Measurements from ENCODE around the gene UNC5B.

Gene UNC5B

GRCh38 chr10:71276873-71277272, 64.5 kb downstream of the UNC5B start:
- DNase-seq, result no peak
- intact Hi-C loops (cut with DNase I), result no loop called here

- intact Hi-C loops (cut with DNase I), result no loop called here
- peak in 1 of 10 donors; percentile 53 for DNase-seq
Observed at GRCh38 chr10:71277914-71278665, 65.7 kb downstream of the UNC5B start.

GRCh38 chr10:71278691-71279588, 66.6 kb downstream of the UNC5B start:
- peak in 7 of 10 donors; percentile 48 to 94 (median 66) for DNase-seq
- intact Hi-C loops (cut with DNase I), result no loop called here

GRCh38 chr10:71279590-71280170, 67.3 kb downstream of the UNC5B start:
- DNase-seq, result no peak
- intact Hi-C loops (cut with DNase I), result no loop called here

- no peak for DNase-seq
- intact Hi-C loops (cut with DNase I), result no loop called here
Observed at GRCh38 chr10:71280216-71280615, 67.8 kb downstream of the UNC5B start.

GRCh38 chr10:71280825-71281224, 68.5 kb downstream of the UNC5B start:
- intact Hi-C loops (cut with DNase I), result no loop called here

GRCh38 chr10:71281646-71282322, 69.4 kb downstream of the UNC5B start:
- intact Hi-C loops (cut with DNase I), result no loop called here
- no peak for DNase-seq

More at GRCh38 chr10:71280825-71281224, 68.5 kb downstream of the UNC5B start:
- DNase-seq, result no peak

GRCh38 chr10:71282323-71282680, 69.9 kb downstream of the UNC5B start:
- intact Hi-C loops (cut with DNase I), result no loop called here
- no peak for DNase-seq

GRCh38 chr10:71283410-71283809, 71.0 kb downstream of the UNC5B start:
- intact Hi-C loops (cut with DNase I), result no loop called here
- no peak for DNase-seq

GRCh38 chr10:71283876-71284275, 71.5 kb downstream of the UNC5B start:
- no peak for DNase-seq
- intact Hi-C loops (cut with DNase I), result loop anchor here (1.0 to 2.0 kb wide), 2 partner anchors 75 to 359 kb away; no protein-coding TSS in a partner anchor

GRCh38 chr10:71284544-71285179, 72.3 kb downstream of the UNC5B start:
- no peak for DNase-seq
- intact Hi-C loops (cut with DNase I), result loop anchor here (1.0 to 2.0 kb wide), 3 partner anchors 75 to 381 kb away; no protein-coding TSS in a partner anchor

GRCh38 chr10:71285180-71285545, 72.8 kb downstream of the UNC5B start:
- intact Hi-C loops (cut with DNase I), result loop anchor here (1.0 to 2.0 kb wide), 2 partner anchors 360 to 382 kb away; no protein-coding TSS in a partner anchor
- DNase-seq, result peak in 8 of 10 donors; percentile 57 to 94 (median 68)

- peak in 2 of 10 donors; percentile 51 to 59 for DNase-seq
Observed at GRCh38 chr10:71285986-71286385, 73.6 kb downstream of the UNC5B start.

GRCh38 chr10:71286521-71287294, 74.3 kb downstream of the UNC5B start:
- intact Hi-C loops (cut with DNase I), result no loop called here

More at GRCh38 chr10:71285986-71286385, 73.6 kb downstream of the UNC5B start:
- intact Hi-C loops (cut with DNase I), result loop anchor here (1.0 to 2.0 kb wide), 2 partner anchors 361 to 383 kb away; no protein-coding TSS in a partner anchor

GRCh38 chr10:71287456-71287855, 75.1 kb downstream of the UNC5B start:
- DNase-seq, result peak in 3 of 10 donors; percentile 53 to 67 (median 65)
- intact Hi-C loops (cut with DNase I), result no loop called here

More at GRCh38 chr10:71286521-71287294, 74.3 kb downstream of the UNC5B start:
- peak in 3 of 10 donors; percentile 39 to 75 (median 42) for DNase-seq

- intact Hi-C loops (cut with DNase I), result no loop called here
Observed at GRCh38 chr10:71288461-71288860, 76.1 kb downstream of the UNC5B start.

GRCh38 chr10:71289421-71290130, 77.2 kb downstream of the UNC5B start:
- intact Hi-C loops (cut with DNase I), result no loop called here

More at GRCh38 chr10:71288461-71288860, 76.1 kb downstream of the UNC5B start:
- peak in 3 of 10 donors; percentile 40 to 74 (median 44) for DNase-seq

GRCh38 chr10:71290331-71290730, 78.0 kb downstream of the UNC5B start:
- DNase-seq, result no peak
- intact Hi-C loops (cut with DNase I), result no loop called here

More at GRCh38 chr10:71289421-71290130, 77.2 kb downstream of the UNC5B start:
- DNase-seq, result peak in 3 of 10 donors; percentile 39 to 67 (median 46)
